Middle frontal gyrus (tissue), 1 donor: ENCODE results near the gene TRIOBP.

Source experiments
- DNase-seq: peaks from one replicate; pipeline ENCODE4 v3.0.0-alpha.2; 2015; ENCODE audit warnings: low spot score; ENCODE audit errors: extremely low spot score

Gene TRIOBP

GRCh38 chr22:37731804-37732471 is 35.1 kb downstream of the TRIOBP start:
- no peak for DNase-seq

DNA sequence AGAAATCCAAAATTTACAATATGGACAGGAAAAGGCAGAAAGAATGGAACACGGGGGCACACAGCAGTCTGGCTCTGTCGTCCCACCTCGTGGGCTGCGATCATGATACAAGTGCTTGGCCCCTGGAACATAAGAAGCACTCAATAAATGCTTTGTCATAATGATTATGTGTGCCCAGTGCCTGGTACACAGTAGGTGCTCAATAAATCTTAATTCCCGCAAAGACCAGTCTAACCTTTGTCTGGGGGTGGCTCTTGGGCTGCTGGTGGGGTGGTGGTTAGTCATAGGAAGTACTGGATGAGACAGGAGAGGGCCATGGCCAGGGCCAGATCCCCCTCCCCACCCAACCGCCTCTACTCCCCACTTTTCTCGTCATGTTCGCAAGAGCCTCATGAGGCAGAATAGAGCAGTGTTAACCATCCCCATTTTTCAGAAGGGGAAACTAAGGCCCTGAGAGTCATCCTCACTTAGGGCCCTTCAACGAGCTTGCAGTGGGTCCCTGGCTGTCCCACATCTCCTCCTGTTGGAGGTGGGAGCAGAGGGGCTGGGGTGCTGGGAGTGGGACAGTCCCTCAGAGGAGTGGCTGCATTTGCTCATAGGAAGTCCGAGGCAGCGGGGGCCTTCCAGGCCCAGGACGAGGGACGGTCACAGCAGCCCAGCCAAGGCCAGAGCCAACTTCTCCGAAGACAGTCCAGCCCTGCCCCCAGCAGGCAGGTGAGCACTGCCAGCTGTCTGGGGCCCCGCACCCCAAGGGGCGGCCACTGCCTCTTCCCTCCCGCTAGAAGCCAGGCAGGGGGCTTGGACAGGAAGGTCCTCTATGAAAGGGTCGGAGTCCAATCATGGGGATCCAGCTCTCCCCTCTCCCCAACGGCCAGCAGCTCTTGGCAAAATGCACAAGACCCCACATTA is 36.1 kb downstream of the TRIOBP start:
- no peak for DNase-seq

DNA sequence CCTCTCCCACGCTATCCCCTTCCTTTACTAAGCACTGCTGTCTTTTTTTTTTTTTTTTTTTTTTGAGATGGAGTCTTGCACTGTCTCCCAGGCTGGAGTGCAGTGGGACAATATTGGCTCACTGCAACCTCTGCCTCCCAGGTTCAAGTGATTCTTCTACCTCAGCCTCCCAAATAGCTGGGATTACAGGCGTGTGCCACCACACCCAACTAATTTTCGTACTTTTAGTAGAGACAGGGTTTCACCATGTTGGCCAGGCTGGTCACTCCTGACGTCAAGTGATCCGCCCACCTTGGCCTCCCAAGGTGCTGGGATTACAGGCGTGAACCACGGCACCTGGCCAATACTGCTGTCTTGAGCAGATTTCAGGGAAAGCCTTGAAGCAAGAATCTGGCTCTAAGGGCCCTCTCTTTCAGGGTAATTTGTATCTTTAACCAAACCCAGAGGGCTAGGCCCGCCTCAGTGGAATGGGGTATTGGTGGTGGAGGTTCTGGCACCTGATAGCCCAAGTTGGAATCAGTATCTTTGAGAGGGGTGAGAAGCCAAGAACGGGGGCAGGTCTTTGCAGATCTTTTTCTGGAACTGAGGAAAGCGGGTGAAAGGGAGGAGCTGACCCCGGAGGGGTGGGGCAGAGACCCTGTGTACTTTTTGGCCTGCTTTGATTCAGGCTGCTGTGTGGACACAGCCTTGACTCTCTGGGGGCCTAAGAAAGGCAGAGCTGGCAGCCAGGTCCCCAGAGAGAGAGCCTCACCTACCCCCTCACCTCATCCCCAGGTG is 37.0 kb downstream of the TRIOBP start:
- DNase-seq = no peak

GRCh38 chr22:37734402-37734700 is 37.5 kb downstream of the TRIOBP start:
- no peak for DNase-seq

DNA sequence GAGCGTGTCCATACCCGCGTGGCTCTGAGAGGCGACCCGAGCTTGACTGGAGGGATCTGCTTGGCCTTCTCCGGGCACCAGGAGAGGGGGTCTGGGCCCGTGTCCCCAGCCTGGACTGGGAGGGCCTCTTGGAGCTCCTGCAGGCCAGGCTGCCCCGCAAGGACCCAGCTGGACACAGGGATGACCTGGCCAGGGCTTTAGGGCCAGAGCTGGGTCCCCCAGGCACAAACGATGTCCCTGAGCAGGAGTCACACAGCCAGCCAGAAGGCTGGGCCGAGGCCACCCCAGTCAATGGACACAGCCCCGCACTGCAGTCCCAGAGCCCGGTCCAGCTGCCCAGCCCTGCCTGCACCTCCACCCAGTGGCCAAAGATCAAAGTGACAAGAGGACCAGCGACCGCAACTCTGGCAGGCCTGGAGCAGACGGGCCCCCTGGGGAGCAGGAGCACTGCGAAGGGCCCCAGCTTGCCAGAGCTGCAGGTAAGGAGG is 38.2 kb downstream of the TRIOBP start:
- DNase-seq = no peak

DNA sequence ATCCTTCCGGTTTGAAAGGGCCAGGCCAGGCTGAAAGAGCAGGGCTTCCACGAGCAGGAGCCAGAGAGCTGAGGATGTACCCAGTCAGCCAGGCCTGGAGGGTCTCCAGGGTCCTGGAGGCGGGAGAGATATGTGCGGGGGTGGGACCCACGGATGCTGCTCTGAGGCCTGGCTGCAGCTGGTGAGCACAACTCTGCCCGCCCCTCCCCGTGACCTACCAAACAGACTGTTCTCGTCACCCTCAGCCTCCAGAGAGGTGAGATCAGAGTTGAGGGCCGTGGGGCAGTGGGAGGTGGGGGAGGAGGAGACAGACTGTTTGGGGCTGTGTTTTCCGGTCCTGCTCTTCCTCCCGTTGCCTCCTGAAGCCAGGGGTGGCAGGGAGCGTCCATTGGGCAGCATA is 42.2 kb downstream of the TRIOBP start:
- no peak for DNase-seq

GRCh38 chr22:37739611-37740049 is 42.8 kb downstream of the TRIOBP start:
- no peak for DNase-seq

DNA sequence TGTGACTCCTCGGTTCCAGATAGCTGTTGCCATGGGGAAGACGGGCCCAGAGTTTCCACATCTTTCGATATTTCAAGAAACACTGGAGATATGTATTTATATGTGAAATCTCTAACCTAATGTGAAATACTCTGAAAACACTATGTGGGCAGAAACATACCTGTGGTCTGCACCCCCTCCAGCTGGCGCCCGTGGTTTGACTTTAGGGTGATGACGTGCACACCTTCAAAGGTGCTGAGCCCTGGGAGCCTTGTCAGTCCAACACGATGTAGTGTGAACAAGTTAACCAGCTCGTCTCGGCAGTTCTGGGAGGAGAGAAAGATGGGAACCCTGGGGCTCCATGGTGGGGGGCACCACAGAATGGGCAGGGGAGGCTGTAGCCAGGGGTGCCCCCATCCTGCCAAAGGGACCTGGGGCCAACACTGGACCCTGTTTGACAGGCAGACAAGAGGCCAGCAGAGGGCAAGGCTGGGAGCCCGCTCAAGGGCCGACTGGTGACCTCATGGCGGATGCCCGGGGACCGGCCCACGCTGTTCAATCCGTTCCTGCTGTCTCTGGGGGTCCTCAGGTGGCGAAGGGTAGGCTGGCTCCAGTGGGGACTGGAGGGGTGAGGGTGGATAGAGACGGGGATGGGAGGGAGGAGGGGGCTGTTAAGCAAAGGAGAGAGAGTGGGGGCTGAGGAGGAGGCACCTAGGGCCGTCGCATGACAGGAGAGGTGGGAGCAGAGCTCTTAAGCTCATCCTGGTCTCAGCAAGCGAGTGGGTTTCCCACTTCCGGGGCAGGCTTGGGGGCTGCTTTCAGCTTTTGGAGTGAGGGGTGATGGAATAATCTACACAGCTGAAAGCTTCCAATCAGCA is 43.8 kb downstream of the TRIOBP start:
- DNase-seq = no peak

DNA sequence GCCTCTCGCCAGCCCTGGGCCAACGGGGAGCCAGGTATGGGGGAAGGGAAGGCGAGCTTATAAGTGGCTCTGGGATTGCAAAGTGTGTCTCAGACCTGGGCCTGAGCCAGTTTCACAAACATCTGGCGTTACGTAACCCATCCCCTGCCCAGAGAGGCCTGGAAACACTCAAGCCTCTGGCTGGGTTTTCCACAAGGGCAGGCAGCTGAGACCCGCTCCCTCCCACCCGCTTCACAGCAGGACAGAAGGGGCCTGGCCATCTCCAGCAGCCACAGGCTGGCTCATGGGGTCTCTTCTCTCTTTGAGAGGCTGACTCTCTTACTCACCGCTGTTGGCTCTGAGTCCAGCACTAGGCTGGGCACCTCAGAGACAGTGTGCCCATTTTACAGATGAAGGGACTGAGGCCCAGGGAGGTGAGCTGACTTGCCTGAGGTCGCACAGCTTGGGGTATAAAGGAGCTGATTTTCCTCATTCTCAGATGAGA is 44.5 kb downstream of the TRIOBP start:
- DNase-seq = no peak

- DNase-seq = no peak
Observed at GRCh38 chr22:37742376-37743171, 45.7 kb downstream of the TRIOBP start.

GRCh38 chr22:37744589-37744988 is 47.7 kb downstream of the TRIOBP start:
- DNase-seq = no peak

DNA sequence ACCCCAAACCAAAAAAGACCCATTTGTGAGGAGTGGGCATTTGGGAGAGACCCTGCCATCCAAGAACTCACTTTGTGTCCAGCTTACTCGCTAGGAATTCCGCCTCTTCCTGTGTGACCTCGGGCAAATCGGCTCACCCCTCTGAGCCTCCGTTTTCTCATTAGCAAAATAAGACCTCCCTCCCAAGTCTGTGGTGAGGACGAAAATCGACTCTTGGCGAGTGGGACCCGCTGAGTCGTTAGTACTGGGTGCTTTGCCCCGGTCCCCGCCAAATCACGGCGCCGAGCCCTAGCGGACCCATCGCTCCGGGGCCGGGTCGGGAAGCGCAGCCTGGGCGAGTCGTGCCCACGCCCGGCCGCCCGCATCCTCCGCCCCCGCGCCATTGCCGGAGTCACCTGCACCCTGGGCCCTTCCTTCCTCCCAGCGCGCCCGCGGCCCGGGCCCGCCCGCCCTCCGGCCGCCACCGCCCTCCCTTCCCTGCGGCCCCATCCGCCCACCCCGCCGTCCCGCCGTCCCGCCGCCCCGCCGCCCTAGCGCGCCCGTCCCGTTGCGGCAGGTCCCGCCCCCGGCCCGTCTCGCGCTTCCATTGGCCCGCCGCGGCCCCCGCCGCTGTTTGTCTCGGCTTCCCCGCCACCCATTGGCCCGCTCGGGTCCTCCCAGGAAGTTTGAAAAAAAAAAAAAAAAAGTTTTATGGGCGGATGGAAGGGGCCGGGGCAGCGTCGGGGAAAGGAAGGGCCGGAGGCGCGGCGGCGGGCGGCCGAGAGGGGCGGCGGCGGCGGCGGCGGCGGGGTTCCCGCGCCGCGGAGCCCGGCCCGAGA is 48.9 kb downstream of the TRIOBP start:
- peak; percentile 71 for DNase-seq

DNA sequence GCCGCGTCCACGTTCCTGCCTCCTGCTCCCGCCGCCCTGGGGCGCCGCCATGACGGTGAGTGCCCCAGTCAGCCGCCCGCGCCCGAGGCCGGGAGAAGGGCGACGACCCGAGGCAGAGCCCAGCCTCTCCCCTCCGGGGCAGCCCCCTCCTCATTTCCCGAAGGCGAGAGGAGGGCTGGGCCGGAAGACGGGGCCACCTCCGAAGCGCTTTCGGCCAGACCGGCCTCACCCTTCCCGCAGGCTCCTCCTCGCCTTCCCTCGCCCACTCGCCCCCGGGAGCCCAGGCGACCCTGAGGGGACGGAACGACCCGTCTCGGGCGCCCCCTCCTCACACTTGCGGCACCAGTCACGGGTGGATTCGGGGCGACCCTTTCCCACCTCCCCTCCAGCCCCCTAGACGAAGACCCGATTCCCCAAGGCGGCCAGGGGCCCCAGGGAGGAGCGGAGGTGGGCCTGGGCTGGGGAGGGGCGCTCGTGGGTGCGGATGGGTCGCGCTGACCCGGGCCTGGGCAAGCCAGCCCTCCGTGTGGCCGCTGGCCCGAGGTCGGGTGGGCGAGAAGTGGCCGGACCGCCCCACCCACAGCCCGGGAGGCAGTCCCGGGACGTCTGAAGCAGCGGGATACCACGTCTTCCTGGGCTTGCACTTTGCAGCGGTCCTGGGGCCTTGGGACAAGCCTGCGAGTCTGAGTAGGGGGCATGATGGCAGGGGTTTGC is 49.7 kb downstream of the TRIOBP start:
- DNase-seq = no peak

GRCh38 chr22:37747080-37747714 is 50.3 kb downstream of the TRIOBP start:
- DNase-seq = no peak

DNA sequence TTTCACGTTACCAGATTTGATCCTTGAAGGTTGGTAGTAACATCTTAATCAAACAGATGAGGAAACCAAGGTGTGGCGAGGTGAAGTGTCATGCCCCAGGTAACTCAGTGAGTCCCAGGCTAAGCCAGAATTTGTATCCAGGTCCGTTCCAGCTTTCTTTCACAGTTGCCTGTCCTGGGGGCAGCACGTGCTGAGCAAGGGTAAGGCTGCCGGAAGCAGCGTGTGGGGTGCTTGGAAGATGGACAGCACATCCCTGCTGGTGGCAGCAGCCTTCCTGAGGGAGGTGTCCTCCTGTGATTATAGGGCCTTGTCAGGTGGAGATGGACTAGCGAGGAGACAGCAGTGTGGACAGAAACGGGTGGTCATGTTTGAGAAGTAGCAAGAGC is 50.9 kb downstream of the TRIOBP start:
- no peak for DNase-seq

- no peak for DNase-seq
Observed at GRCh38 chr22:37748659-37749058, 51.8 kb downstream of the TRIOBP start.

DNA sequence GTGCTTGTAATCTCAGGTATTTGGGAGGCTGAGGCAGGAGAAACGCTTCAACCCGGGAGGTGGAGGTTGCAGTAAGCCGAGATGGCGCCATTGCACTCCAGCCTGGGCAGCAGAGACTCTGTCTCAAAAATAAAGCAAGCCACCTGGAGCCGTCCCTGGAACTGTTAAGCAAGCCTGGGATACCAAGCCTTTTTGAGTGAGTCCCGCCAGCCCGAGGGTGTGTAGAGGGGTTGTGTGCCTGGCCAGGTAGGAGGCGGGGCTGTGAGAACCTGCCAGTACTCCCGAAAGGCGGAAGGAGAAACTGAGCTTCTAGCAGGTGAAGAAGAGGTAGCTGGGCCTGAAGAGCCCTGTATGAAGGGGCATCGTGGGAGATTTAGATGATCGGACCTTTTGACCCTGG is 52.4 kb downstream of the TRIOBP start:
- no peak for DNase-seq
